HuH-7 (cell line): ENCODE data around the gene LCE1E.
A peak's percentile ranks its signal among the peaks of the same experiment; 100 is the strongest.

Experiments used
- DNase-seq: peaks from one replicate; pipeline ENCODE4 v3.0.0; 2011; ENCODE audit warnings: low spot score

LCE1E gene

DNA sequence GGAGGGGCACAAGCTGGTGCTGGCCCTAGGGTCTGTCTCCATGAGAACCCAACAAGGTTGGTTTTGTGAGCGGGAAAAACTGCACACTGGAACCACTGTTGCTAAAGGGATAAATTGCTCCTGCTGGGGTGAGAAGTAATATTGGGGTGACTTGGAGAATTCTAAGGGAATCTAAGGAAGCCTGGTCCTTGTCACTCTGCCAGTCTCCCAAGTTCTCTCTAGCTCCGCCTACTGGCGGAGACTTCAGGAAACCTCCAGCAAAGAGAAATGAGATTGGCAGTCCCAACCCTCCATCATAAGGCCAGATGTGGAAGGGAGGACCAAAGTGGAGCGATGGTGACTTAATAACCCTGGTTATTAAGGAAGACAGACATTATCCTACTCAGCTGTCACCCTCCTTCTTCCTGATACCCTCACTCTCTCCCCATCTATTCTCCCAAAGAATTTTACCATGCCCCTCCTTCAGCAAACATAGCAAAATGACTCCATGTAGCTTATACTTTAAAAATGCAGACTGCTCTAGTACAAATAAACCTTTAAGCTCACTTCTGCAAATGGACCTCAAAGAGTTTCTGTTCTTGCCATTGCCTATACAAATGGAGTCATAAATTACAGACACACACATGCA lies 8.4 kb upstream of the LCE1E start:
- peak; percentile 44 for DNase-seq

GRCh38 chr1:152783095-152783494 lies 3.0 kb upstream of the LCE1E start:
- DNase-seq = no peak

- no peak for DNase-seq
Measured at GRCh38 chr1:152795686-152796085, 9.6 kb downstream of the LCE1E start.

DNA sequence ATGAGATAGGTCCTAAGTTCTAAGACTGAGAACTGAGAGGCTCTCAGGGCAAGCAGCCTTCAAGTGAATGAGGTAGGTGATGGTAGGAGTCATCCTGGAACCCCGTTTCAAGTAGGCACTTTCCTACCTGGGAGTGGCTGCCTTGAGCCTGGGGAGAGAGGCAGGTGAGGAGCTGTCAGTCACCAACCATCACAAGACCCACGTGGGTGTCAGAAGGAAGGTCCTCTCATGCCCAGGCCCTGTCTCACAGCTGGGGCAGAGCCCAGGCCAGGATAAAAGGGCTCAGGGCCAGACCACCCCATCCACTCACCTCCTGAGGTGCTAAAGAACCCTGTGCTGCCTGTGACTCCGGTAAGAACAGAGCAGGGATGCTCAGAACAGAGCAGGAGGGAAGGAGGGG lies 10.4 kb downstream of the LCE1E start, which contains the start of gene LCE1D:
Gene LCE1D, plus strand, starts transcription at position 301 of the 400 bp plus-strand sequence. CDS start 1,074 bp downstream, outside the sequence.
- no peak for DNase-seq

DNA sequence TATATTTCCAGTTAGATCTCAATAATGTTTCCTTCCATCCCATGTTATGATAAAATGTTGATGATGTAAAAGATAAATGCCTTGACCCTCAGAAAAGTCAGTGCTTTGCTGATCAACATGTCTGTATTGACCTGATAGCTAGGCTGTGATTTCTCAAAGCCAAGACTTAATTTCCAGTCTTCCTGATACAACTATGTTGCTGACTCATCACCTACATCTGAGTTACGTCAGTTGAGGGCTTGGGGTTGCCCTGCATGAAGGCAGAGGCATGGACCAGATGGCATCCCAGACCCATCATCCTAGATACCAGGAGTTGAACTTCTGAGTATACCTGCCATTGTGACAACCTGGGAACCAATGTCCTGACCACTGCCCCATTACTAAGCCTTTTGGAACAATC lies 15.3 kb downstream of the LCE1E start:
- no peak for DNase-seq

- DNase-seq = no peak
Measured at GRCh38 chr1:152806576-152806975, 20.5 kb downstream of the LCE1E start, which contains the start of gene LCE1C. Gene LCE1C, minus strand, starts transcription at chr1:152806651. Its CDS starts 1,173 bp downstream, at chr1:152805478.

- DNase-seq = no peak
Measured at GRCh38 chr1:152811050-152811449, 25.0 kb downstream of the LCE1E start.

DNA sequence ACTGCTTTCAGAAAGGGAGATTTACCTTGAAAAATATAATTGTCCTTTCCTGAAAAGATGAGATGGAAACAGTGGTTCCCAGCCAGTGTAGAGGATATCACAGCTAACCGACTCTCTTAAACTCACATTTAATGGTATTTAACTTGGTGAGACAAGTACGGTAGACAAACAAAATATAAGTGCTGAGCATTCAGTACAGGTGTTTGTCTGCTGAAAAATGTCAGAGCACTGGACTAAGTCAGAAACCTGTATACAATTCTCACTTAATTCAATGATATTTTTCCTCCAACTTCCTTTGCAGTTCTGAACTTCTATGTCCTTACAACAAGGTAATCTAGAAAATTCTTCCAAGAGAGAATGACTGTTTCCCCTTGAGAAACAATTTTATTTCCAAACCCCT lies 25.6 kb downstream of the LCE1E start, which contains the start of gene LCE1B:
Gene LCE1B, plus strand, starts transcription at position 301 of the 400 bp plus-strand sequence. CDS start 476 bp downstream, outside the sequence.
- no peak for DNase-seq

- DNase-seq = no peak
Measured at GRCh38 chr1:152817309-152817708, 31.3 kb downstream of the LCE1E start.

- DNase-seq = no peak
Measured at GRCh38 chr1:152823294-152823693, 37.2 kb downstream of the LCE1E start.

- no peak for DNase-seq
Measured at GRCh38 chr1:152824964-152825363, 38.9 kb downstream of the LCE1E start.

DNA sequence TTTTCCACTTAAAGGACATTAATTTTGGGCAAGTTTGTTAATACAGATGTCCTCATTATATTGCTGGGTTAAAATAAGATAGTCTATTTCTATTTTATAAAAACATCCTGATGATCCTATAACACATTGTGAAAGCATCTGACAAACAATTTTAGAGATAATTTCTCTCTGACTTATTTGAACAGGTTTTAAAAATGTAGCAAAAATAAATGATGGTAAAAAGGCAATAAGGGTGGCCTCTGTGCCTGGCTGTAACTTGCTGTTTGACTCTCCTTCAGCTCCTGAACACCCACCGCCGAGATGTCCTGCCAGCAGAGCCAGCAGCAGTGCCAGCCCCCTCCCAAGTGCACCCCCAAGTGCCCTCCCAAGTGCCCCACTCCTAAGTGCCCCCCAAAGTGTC lies 41.1 kb downstream of the LCE1E start, which contains the start of gene LCE1A:
Gene LCE1A, plus strand, starts transcription at position 301 of the 400 bp plus-strand sequence. Its CDS starts 0 bp downstream, at position 301.
- DNase-seq = no peak

- DNase-seq = no peak
Measured at GRCh38 chr1:152836870-152837269, 50.8 kb downstream of the LCE1E start.
